IPS-20b (cell line): Measurements from ENCODE around the gene S100A7A.

ENCODE experiments used
- H3K27ac ChIP-seq: one replicate; pipeline ENCODE4 v1.5.1; 2013; ENCODE audit warnings: low read length
- H3K27me3 ChIP-seq: 2 replicates; pipeline ENCODE4 v1.6.1; 2013; ENCODE audit warnings: mild to moderate bottlenecking, low read length, inconsistent platforms; ENCODE audit not compliant: insufficient read depth
- H3K36me3 ChIP-seq: 2 replicates; pipeline ENCODE4 v1.6.1; 2013; ENCODE audit warnings: low read depth, mild to moderate bottlenecking, inconsistent platforms, low read length, moderate library complexity; ENCODE audit not compliant: insufficient read depth
- H3K4me1 ChIP-seq: 2 replicates; pipeline ENCODE4 v1.6.1; 2013; ENCODE audit warnings: mild to moderate bottlenecking, control low read depth, inconsistent platforms, low read length, moderate library complexity; ENCODE audit not compliant: insufficient read depth
- H3K4me3 ChIP-seq: 2 replicates; pipeline ENCODE4 v1.5.1; 2013; ENCODE audit warnings: mild to moderate bottlenecking, low read length, inconsistent platforms
- H3K9ac ChIP-seq: 2 replicates; pipeline ENCODE4 v1.6.1; 2013; ENCODE audit warnings: low read depth, mild to moderate bottlenecking, inconsistent platforms, low read length, moderate library complexity
- H3K9me3 ChIP-seq: 2 replicates; pipeline ENCODE4 v1.6.1; 2013; ENCODE audit warnings: mild to moderate bottlenecking, low read depth, low read length, inconsistent platforms; ENCODE audit not compliant: insufficient read depth

The S100A7A gene

DNA sequence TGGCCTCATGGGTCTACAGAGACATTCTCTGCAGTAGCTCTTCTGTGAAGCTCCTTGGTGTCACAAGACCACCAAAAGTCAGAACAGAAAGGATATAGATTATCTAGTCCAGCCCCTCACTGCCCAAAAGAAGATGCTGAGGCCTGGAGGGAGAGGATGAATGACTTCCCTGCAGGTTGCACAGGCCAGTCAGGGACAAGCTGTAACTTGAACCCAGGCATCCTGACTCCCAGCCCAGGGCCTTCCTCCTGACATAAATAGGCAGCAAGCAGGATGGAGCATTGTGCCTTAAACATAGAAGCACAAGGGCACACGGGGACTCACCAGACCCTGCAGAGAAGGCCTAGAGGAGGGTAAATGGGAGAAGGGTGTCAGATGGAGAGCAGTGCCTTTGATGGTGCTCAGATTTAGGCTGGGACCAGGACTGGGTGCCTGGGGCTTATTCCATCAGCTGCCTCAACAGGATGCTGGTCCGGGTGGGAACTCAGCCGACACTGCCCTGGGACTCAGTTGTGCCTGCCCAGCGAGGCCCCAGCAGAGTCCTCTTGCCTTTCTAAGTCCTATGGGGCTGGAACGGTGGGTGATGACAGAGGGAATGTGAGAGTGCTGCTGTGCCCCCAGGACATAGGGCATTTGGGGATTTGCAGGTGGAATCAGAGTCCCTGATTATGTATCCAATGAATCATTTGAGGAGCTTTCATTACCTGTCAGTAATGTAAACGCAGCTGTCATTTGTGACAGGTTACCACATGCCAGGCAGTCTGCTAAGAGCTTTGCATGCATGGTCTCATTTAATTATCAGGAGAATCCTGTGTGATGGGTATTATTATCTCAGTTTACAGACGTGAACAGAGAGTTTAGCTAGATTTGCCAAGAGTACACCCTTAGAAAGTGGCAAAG, 13.2 kb downstream of the S100A7A start:
- Histone ChIP-seq H3K27ac (no peak overlapping the region), H3K4me1 (no peaks in the 10 kb centered on the region), H3K36me3 (no peaks in the 10 kb centered on the region), H3K9ac (no peak overlapping the region), H3K4me3 (no peak overlapping the region), H3K27me3 (0 out of 2 replicates have a peak, but pooled peaks cover 6% of the 10 kb centered on the region), H3K9me3 (no peaks in the 10 kb centered on the region)

DNA sequence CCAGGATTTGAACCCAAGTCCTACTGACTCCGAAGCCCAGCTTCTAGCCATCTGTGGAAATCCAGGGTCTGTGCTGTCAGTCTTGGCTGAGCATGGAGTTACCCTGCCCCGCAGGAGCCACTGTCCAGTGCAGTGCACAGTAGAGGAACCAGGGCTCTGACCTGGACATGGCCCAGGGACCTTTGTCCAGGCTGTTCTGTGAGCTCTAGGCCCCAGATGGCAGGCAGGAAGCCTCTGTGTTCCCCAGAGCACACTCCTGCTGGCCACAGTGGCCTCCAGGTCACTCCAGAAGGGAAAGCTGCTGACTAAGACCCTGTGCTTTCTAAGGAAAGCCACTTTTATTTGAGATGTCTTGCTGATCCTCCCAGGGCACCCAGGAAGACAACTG, 13.8 kb downstream of the S100A7A start:
- H3K27ac ChIP-seq: no peak overlapping the region
- no peak overlapping the region for H3K4me3 ChIP-seq
- no peaks in the 10 kb centered on the region for H3K36me3 ChIP-seq
- H3K27me3 ChIP-seq: 0 out of 2 replicates have a peak, but pooled peaks cover 6% of the 10 kb centered on the region
- no peaks in the 10 kb centered on the region for H3K4me1 ChIP-seq
- no peaks in the 10 kb centered on the region for H3K9me3 ChIP-seq
- no peak overlapping the region for H3K9ac ChIP-seq

GRCh38 chr1:153430561-153430960, 14.2 kb downstream of the S100A7A start:
- Histone ChIP-seq H3K4me3 (no peak overlapping the region), H3K4me1 (no peaks in the 10 kb centered on the region), H3K27me3 (0 out of 2 replicates have a peak, but pooled peaks cover 6% of the 10 kb centered on the region), H3K27ac (no peak overlapping the region), H3K36me3 (no peaks in the 10 kb centered on the region), H3K9me3 (no peaks in the 10 kb centered on the region), H3K9ac (no peak overlapping the region)

DNA sequence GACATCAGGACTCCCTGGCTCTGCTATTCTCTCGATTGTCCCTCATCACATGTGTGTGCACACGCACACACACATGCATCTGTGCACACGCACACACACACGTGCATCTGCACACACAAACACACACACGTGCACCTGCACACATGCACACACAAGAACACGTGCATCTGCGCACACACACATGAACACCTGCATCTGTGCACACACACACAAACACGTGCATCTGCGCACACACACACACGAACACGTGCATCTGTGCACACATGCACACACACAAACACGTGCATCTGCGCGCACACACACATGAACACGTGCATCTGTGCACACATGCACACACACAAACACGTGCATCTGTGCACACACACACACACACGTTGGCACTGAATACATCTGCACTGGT, 14.7 kb downstream of the S100A7A start:
- Histone ChIP-seq H3K27ac (no peak overlapping the region), H3K4me1 (no peaks in the 10 kb centered on the region), H3K36me3 (no peaks in the 10 kb centered on the region), H3K9me3 (no peaks in the 10 kb centered on the region), H3K4me3 (no peak overlapping the region), H3K27me3 (0 out of 2 replicates have a peak, but pooled peaks cover 6% of the 10 kb centered on the region), H3K9ac (no peak overlapping the region)

GRCh38 chr1:153431427-153431826, 15.1 kb downstream of the S100A7A start:
- Histone ChIP-seq H3K27ac (no peak overlapping the region), H3K27me3 (0 out of 2 replicates have a peak, but pooled peaks cover 5% of the 10 kb centered on the region), H3K4me1 (no peaks in the 10 kb centered on the region), H3K9ac (no peak overlapping the region), H3K9me3 (no peaks in the 10 kb centered on the region), H3K4me3 (no peak overlapping the region), H3K36me3 (no peaks in the 10 kb centered on the region)

DNA sequence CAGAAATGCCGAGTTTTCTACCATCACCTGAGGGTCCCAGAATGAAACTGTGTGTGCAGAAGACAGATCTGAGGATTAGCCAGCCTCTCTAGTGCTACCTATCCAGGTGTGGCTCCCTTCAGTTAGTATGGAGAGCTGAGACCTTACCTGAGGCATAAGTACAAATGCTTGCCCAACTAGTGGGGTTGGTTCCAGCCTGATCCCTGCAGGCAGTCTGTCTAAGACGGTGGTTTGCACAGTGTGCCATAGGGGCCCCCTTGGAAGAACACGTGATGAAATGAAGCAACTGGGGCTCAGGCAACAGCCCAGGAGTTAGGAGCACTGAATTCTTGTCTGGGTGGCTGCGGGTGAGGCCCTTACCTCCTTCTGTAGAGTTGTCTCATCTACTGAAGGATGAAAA, 15.6 kb downstream of the S100A7A start:
- no peak overlapping the region for H3K9ac ChIP-seq
- H3K36me3 ChIP-seq: no peaks in the 10 kb centered on the region
- H3K4me3 ChIP-seq: no peak overlapping the region
- H3K27me3 ChIP-seq: no peaks in the 10 kb centered on the region
- H3K9me3 ChIP-seq: no peaks in the 10 kb centered on the region
- no peak overlapping the region for H3K27ac ChIP-seq
- H3K4me1 ChIP-seq: no peaks in the 10 kb centered on the region

DNA sequence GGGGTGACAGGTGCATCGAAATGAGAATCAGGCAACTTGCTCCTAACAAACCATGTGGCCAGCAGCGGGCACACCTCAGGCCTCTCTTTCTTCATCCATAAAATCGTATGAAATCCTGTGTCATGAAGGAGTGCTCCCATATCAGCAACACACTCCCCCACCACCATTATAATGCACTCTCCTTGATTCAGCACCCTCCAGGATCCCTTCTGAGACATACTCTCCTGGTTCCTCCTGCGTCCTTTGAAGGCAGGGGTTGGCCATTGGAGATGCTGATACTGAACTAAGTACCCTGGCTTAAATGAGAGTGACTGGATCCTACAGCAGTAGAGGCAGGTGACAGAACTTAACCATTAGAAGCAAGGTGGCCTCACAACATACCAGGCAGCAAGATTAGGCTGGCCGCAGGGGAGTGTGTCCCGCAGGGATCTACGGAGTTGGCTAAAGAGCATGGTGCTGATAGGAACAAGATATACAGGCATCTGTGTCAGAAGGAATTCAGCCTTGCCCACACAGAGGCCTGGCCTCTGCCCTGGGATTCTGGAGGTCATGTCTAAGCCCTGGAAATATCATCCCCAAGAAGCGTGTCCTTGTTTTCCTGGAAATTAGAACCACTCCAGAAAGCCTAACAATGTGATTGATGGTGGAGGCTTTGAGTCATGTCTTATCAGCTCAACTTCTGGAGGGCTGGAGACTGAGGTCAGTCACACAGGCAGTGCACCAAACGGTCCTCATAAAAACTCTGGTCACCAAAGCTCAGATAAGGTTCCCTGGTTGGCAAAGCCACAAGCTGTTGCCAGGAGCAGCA, 16.8 kb downstream of the S100A7A start:
- no peaks in the 10 kb centered on the region; the same call in 1 of the 2 replicates for H3K27me3 ChIP-seq

GRCh38 chr1:153434746-153435455, 18.6 kb downstream of the S100A7A start:
- Histone ChIP-seq H3K36me3 (no peaks in the 10 kb centered on the region), H3K9me3 (no peaks in the 10 kb centered on the region), H3K4me3 (no peak overlapping the region), H3K9ac (no peak overlapping the region), H3K27ac (no peak overlapping the region), H3K27me3 (no peaks in the 10 kb centered on the region; the same call in 1 of the 2 replicates), H3K4me1 (no peaks in the 10 kb centered on the region)

More for the DNA sequence above, 16.8 kb downstream of the S100A7A start:
- no peak overlapping the region for H3K9ac ChIP-seq
- H3K4me3 ChIP-seq: no peak overlapping the region
- no peaks in the 10 kb centered on the region for H3K36me3 ChIP-seq
- no peaks in the 10 kb centered on the region for H3K4me1 ChIP-seq
- H3K27ac ChIP-seq: no peak overlapping the region
- no peaks in the 10 kb centered on the region for H3K9me3 ChIP-seq

DNA sequence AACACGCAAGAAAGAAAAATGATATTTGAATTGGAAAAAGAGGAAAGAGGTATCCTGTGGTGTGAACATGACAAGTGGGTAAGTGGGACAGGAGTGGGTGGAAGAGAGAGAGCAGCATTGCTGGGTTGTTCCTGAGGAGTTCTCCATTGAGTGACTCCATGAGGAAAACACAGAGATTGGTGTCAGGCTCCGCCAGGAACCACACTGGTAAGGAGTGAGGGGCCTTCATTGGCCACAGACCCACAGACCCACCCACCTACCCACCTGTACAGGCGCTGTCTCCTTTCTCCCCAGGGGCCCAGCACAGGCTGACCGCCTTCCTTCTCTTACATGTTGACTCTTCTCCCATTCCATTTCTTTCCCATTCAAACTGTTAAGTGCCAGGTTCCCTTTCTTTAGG, 20.9 kb downstream of the S100A7A start:
- H3K27ac ChIP-seq: no peak overlapping the region
- H3K27me3 ChIP-seq: no peaks in the 10 kb centered on the region; the same call in 1 of the 2 replicates
- H3K4me3 ChIP-seq: no peak overlapping the region
- H3K4me1 ChIP-seq: no peaks in the 10 kb centered on the region
- H3K36me3 ChIP-seq: no peaks in the 10 kb centered on the region
- no peak overlapping the region for H3K9ac ChIP-seq
- H3K9me3 ChIP-seq: no peaks in the 10 kb centered on the region

- no peak overlapping the region for H3K9ac ChIP-seq
- no peaks in the 10 kb centered on the region for H3K4me1 ChIP-seq
- no peak overlapping the region for H3K27ac ChIP-seq
- no peak overlapping the region for H3K4me3 ChIP-seq
- no peaks in the 10 kb centered on the region; the same call in 1 of the 2 replicates for H3K27me3 ChIP-seq
- no peaks in the 10 kb centered on the region for H3K36me3 ChIP-seq
- no peaks in the 10 kb centered on the region for H3K9me3 ChIP-seq
Observed at GRCh38 chr1:153438599-153438998, 22.3 kb downstream of the S100A7A start.

GRCh38 chr1:153439273-153439672, 23.0 kb downstream of the S100A7A start:
- Histone ChIP-seq H3K4me1 (no peaks in the 10 kb centered on the region), H3K4me3 (no peak overlapping the region), H3K9me3 (no peaks in the 10 kb centered on the region), H3K27me3 (no peaks in the 10 kb centered on the region; the same call in 1 of the 2 replicates), H3K27ac (no peak overlapping the region), H3K9ac (no peak overlapping the region), H3K36me3 (no peaks in the 10 kb centered on the region)
